ENCODE data around the gene ALKBH4.
"Not testable (repeated sequence)": the region's sequence is repeated elsewhere in the genome, so short reads cannot be mapped to it uniquely, and the experiment has no call there.

The ALKBH4 gene

GRCh38 chr7:102410918-102411317 is 53.7 kb downstream of the ALKBH4 start:
- no peak for DNase-seq (ENCODE audit: low read depth)
- no peak overlapping the region for H3K4me3 ChIP-seq (ENCODE audit: low read depth, low read length)
- TF ChIP-seq, protein P1, sequence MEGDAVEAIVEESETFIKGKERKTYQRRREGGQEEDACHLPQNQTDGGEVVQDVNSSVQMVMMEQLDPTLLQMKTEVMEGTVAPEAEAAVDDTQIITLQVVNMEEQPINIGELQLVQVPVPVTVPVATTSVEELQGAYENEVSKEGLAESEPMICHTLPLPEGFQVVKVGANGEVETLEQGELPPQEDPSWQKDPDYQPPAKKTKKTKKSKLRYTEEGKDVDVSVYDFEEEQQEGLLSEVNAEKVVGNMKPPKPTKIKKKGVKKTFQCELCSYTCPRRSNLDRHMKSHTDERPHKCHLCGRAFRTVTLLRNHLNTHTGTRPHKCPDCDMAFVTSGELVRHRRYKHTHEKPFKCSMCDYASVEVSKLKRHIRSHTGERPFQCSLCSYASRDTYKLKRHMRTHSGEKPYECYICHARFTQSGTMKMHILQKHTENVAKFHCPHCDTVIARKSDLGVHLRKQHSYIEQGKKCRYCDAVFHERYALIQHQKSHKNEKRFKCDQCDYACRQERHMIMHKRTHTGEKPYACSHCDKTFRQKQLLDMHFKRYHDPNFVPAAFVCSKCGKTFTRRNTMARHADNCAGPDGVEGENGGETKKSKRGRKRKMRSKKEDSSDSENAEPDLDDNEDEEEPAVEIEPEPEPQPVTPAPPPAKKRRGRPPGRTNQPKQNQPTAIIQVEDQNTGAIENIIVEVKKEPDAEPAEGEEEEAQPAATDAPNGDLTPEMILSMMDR (IDR thresholded peaks at IDR 0.05; ENCODE audit: low read depth, low read length), result no peak
- TF ChIP-seq MAX (IDR thresholded peaks at IDR 0.05; ENCODE audit: low read depth, low read length) (no peak), MYC (IDR thresholded peaks at IDR 0.05; ENCODE audit: low read depth, low read length) (no peak), POLR2A (IDR thresholded peaks at IDR 0.05; ENCODE audit: extremely low read depth, insufficient read length) (no peak)

GRCh38 chr7:102410123-102410522 is 54.5 kb downstream of the ALKBH4 start:
- no peak overlapping the region for H3K4me3 ChIP-seq (ENCODE audit: low read depth, low read length)
- TF ChIP-seq POLR2A (IDR thresholded peaks at IDR 0.05; ENCODE audit: extremely low read depth, insufficient read length) (no peak), MAX (IDR thresholded peaks at IDR 0.05; ENCODE audit: low read depth, low read length) (no peak), MYC (IDR thresholded peaks at IDR 0.05; ENCODE audit: low read depth, low read length) (no peak)
- TF ChIP-seq, protein P1 (IDR thresholded peaks at IDR 0.05; ENCODE audit: low read depth, low read length), result no peak
- DNase-seq (ENCODE audit: low read depth), result no peak

GRCh38 chr7:102409340-102409739 is 55.3 kb downstream of the ALKBH4 start:
- no peak for DNase-seq (ENCODE audit: low read depth)
- TF ChIP-seq MYC (IDR thresholded peaks at IDR 0.05; ENCODE audit: low read depth, low read length), result no peak
- no peak overlapping the region for H3K4me3 ChIP-seq (ENCODE audit: low read depth, low read length)

DNA sequence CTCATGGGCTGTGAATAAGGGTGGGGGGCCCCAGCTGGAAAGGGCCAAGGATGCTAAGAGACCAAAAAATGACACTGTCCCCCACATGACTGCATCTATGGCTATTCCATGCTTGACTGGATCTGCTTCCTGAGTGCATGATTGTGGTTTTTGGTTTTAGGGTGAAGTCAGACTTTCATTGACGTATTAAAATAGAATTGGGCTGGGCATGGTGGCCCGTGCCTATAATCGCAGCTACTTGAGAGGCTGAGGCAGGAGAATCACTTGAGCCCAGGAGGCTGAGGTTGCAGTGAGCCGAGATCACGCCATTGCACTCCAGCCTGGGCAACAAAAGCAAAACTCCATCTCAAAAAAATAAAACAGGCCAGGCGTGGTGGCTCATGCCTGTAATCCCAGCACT is 56.1 kb downstream of the ALKBH4 start:
- DNase-seq (ENCODE audit: low read depth); H3K4me3 ChIP-seq (ENCODE audit: low read depth, low read length): not testable (repeated sequence)

GRCh38 chr7:102407910-102408309 is 56.8 kb downstream of the ALKBH4 start:
- H3K4me3 ChIP-seq (ENCODE audit: low read depth, low read length), result no peak overlapping the region
- TF ChIP-seq POLR2A (IDR thresholded peaks at IDR 0.05; ENCODE audit: extremely low read depth, insufficient read length) (no peak), MYC (IDR thresholded peaks at IDR 0.05; ENCODE audit: low read depth, low read length) (no peak), MAX (IDR thresholded peaks at IDR 0.05; ENCODE audit: low read depth, low read length) (no peak)
- TF ChIP-seq, protein P1 (IDR thresholded peaks at IDR 0.05; ENCODE audit: low read depth, low read length), result no peak
- DNase-seq (ENCODE audit: low read depth), result no peak
